GM18526 (cell line): Measurements from ENCODE around the gene PTPN13.

Experiments used
- POLR2A ChIP-seq: IDR thresholded peaks from 3 replicates; pipeline ENCODE4 v1.6.1; 2011; ENCODE audit not compliant: insufficient read length; ENCODE audit errors: extremely low read depth

PTPN13 gene

DNA sequence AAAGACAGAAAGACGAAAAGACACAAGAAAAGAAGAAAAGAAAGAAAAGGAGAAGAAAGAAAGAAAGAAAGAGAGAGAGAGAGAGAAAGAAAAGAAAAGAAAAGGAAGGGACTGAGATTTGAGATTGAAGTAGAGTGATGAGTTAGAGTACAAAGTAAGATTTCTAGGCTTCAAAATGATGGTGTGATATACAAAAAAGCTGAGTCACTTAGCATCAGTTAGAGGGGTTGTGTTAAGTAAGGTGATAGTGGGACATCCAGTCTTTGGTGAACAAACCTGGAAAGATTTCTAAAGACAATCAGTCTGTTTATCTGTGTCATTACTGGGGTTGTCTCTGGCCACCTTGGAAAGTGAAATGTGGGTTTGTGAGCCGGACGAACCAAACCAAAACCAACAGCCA, 241.6 kb downstream of the PTPN13 start:
- no peak for TF ChIP-seq POLR2A

DNA sequence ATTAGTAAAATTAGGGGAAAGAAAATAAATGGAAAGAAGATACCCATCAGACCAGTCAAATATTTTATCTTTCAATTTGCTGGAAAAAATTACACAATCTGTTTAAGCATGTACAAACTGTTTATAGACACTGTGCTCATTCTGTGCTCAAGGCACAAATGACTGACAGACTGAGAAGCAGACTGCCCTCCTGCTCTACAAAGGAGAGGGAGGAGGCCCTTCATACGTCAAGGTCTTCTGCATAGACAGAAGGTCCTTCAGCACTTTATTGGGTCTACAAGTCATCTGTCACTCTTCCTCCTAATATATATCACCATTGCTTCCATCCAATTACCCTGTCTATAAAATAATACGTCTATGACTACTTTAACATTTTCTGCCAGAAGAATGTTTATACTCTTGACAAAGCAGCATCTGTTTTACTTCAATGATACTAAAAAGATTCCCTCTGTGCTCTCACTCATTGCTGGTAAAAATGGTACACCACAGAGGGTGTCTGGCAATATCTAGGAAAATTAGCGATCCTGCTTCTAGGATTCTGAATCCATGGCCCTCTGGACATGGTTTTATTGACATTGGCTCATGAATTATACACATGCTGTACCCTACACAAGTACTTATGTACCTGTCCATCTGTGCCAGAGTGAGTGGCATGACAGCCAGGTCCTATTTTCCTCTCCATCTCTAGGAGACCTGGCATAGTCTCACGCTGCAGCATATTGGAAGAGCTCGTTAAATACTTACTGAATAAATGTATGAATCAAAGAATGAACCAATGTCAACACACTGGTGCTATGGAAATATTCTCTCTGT, 243.8 kb downstream of the PTPN13 start:
- TF ChIP-seq POLR2A, result no peak

DNA sequence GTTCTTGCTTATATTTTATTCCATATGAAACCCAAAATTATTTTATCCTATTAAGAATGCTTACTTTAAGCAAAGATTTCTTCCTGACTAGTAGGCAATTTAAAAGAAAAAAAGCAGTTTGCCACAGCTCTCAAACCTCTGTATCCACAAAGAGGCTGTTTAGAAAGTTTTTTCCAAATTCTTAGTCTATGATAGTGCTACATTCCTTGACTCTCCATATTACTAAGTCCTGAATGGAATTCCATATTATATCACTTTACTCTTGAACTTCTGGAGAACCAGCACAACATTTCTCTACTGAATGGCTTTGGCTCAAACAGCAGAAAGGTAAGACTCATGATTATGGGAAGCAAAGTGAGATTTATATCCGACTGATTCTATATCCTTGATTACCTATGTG, 246.7 kb downstream of the PTPN13 start:
- TF ChIP-seq POLR2A, result no peak

DNA sequence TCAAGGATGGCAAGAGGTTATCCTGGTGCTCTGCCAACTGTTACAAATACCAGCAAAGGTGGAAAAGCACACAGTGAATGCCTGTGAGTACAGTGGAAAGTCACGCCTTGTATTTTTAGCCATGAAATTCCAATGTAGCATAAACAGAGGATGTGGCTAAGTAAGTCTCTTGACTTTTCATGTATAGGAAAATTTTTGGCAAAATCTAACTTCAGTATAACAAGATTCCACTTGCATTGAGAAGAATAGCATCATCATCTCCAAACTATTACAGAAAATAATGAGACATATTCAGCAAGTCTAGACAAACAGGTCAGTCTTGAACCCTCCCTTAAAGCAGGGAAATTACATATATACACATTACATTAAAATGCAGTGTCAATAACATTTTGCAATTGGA, 247.2 kb downstream of the PTPN13 start:
- TF ChIP-seq POLR2A, result no peak

DNA sequence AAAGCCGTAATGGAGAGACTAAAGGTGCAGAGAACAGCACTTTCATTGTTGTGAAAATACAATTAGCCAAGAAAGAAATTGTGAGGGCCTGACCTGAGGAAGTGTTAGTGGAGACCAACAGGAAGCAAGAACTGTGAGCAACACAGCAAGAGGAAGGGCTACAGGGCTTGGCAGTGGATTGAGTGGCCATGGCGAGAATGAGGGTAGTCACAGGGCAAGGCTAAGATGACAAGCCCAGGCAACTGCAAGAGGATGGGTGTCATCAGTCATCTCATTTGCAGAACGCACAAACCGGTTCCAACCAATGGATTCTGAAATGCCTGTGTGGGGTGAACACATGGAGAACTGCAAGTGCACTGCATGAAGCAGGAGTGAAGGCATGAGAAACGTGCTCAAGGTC, 251.5 kb downstream of the PTPN13 start:
- no peak for TF ChIP-seq POLR2A

DNA sequence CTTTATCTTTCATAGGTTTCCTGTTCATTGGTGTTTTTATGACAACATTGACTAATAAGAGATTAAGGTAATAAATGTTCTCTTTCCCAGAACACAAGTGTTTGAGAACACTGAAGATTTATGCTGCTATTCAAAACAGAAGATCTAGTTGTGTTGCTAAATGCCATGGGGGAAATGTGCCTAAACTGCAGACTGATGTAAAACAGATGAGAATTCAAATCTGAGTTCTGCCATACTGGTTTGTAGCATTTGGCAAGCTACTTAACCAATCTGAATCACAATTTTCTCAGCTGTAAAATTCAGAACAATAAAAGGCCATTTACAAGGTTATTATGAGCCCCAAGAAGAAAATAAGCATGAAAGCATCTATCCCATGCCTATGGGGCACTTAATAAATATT, 252.8 kb downstream of the PTPN13 start:
- TF ChIP-seq POLR2A, result no peak

DNA sequence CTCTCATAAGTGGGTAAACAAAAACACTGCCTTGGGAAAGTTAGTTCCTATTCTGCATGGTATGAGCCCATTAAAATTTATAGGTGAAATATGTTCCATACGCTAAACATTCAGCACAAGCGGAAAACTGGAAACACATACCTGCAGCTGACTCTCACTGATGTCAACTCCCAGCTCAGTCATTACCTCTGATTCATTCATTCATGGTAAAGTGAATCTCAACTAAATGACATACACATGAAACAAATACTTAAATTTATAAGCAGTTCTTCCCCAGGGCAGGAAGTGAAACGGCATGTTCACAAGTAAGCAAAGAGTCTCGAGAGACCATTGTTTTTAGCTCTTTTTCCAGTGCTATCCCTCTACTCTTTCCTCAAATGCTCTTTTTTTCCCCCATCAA, 253.5 kb downstream of the PTPN13 start:
- TF ChIP-seq POLR2A, result no peak

DNA sequence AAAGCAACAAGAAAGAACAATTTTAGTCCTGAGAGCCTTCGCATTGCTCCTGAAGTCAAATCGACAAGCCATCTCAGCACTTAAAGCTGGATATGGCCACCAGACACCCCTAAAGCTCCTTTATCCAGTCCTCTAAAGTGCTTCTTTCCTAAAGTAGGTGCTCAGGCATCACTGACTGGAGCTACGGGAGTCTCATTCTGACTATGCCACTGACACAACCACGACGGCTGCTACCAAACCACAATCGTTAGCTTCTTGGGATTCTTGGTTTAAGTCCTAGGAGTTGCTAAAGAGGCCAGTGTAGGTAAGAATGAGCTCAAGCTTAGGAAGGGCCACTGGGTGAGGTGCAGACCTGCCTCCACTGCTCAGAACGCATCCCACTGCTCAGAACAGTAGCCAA, 254.0 kb downstream of the PTPN13 start:
- TF ChIP-seq POLR2A, result no peak

DNA sequence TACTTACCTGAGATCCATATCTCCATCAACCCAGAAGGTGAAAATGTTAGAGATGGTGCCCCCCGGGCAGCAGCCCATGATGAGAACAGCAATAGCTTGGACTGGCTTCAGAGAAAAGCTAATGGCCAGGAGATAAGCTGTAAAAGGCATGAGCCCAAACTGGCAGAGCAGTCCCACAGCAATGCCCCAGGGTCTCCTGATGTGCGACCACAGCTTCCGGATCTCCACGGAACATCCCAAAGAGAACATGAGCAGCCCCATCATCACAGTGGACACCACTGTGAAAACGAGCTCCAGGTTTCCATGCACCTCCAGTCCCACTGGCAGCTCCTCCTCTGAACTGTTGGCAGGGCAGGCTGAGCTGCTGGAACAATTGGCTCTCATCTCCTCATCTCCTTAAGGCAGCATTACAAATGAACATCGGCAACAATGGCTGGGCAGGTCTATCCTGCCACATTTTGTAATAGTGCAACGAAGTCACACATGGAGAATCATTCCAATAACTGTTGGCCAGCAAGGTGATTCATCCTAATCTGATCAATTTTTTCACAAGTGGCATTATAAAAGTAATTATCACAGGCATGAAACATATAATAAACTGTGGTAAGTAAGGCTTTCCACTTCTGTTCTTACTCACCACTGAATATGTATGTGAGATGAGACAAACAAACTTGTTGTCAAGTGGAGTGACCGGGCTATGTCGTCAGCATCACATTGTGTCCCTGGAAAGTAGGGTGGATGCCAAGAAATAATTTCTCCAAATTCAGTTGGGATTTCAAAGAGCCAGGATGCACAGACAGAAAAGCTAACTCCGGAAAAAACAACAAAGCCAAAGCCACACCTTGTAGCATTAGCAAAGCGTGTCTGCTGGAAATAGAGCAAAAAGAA, 254.9 kb downstream of the PTPN13 start, which contains the start of gene SLC10A6:
Gene SLC10A6 (minus strand): TSS at position 653 of the 888 bp plus-strand sequence. CDS start 269 bp downstream, at position 384.
- no peak for TF ChIP-seq POLR2A

DNA sequence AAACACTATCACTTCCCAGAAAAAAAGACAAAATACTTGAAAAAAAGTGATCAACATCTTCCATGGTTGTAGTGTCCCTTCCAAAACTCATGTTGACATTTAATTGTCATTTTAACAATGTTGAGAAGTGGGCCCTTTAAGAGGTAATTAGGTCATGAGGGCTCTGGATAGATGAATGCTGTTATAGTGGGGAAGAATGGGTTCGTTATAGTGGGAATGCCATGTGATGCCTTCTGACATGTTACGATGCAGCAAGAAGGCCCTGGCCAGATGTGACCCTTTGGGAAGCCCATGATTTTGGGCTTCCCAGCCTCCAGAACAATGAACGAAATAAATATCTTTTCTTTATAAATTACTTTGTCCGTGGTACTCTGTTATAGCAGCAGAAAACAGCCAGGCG, 259.1 kb downstream of the PTPN13 start:
- no peak for TF ChIP-seq POLR2A

DNA sequence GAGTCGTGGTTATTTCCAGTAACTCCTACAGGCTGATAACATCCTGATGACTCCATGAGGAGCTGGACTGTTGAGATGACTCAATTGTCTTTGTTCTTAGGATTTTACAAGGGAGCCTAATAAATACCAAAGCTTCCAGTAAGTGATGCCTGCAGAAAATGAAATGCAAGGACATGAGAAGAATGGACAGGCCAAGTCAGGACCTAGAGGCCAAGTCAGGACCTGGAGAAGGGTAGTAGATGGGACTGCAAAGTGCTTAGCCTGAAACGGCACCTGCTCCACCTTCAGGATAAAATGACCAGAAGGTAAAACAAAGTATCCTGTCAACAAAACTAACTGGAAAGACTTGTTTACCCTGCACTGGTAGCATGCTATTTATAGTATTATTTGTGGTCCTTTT, 261.5 kb downstream of the PTPN13 start:
- no peak for TF ChIP-seq POLR2A

DNA sequence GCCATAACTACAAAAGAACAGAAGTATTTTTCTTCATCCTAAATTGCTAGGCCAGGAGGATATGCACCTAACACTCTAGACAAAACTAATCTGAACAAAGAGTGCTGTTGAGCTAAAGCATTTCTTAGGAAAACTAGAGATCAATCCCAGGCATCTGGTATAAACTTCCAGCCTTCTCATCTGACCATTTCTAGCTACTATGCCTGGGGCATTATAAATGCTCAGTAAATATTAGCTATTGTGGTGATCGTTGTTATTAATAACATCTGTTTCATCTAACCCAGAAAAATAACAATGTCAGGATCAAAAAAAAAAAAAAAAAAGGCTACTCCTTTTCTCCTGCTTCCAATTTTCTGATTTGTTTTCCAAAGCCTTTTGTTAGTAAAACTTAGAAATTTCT, 262.8 kb downstream of the PTPN13 start:
- TF ChIP-seq POLR2A, result no peak

DNA sequence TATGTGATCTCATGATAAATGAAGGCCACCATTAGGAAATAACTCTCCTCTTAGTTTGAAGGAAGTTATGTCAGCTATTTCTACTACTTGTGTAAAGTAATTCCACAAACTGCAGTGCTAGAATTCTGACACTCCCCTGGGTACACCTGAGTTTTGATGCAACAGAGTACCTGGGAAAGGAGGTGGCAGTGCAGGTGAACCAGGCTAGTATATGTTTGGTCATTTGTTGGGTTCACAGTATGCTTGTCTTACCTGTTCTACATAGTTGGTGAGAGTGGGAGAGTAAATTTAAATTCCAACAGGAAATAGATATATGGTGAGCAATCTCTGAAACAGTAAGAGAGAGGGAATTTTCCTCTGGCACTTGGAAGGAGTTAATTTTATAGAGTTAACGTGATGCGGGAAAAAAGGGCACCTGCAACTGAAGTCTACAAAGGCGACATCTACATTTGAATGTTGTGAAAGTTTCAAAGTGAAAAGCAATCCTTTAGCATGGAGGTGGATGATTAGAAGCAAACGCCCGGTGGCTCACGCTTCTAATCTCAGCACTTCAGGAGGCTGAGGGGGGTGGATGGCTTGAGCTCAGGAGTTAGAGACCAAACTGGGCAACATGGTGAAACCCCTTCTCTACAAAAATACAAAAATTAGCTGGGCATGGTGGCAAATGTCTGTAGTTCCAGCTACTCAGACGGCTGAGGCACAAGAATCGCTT, 263.4 kb downstream of the PTPN13 start:
- no peak for TF ChIP-seq POLR2A
